ENCODE data around the gene GTF3C1.

The GTF3C1 gene

GRCh38 chr16:27482397-27483087, 67.2 kb downstream of the GTF3C1 start:
- DNase-seq, result no peak

GRCh38 chr16:27481282-27481934, 68.3 kb downstream of the GTF3C1 start:
- DNase-seq, result no peak

GRCh38 chr16:27480761-27481160, 69.0 kb downstream of the GTF3C1 start:
- DNase-seq, result no peak

DNA sequence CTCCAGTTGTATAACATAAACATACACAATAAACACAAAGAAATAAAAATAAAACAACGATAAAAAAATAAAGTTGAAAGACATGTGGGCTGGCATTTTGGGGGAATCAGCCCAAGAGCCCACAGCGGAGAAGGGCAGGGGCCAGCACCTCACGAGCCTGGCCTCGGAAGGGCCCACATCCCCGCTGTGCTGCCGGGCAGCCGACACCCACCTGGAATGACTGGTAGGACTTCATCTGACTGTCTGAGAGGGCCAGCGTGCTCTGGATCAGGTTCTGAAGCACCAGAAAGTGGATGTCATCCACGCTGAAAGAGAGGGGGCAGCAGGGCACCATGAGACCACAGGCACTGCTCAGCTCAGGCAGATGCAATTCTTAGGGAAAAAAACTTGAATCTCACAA, 73.5 kb downstream of the GTF3C1 start:
- no peak for DNase-seq

DNA sequence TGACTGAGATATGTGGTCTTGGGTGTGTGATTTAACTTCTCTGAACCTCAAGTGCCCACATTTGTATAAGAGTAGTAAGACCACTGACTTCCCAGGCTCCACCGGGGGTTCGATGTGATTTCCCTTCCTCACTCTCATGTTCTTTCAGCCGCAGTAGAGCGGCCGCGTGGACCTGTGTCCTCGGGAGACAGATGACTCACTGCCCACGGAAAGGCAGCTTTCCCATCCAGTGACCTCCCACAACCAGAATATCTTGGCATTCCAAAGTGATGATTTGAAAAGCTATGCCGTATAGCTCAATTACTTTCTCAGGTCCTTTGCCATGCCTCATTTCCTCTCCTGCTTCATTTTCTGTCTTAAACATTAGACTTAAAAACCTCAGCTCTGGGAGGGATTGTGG, 74.2 kb downstream of the GTF3C1 start:
- no peak for DNase-seq

DNA sequence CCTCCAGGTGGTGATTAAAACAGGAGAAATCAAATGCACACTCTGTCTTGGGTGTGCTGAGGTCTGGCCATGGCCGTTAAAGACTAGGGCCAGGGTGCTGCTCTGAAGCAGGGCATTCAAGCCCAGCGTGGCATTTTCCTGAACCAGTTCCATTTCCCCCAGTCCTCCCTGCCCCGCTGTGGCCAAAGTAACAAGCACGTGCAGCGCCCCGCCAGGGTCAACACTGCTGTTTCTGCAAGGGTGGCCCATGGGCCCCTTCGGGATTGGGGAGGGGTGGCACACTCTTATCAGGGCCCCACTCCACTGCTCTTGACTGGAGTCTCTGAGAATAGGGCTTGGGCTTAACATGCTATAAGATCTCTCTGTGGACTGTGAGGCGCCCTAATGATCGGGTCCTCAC, 74.8 kb downstream of the GTF3C1 start:
- DNase-seq, result no peak

DNA sequence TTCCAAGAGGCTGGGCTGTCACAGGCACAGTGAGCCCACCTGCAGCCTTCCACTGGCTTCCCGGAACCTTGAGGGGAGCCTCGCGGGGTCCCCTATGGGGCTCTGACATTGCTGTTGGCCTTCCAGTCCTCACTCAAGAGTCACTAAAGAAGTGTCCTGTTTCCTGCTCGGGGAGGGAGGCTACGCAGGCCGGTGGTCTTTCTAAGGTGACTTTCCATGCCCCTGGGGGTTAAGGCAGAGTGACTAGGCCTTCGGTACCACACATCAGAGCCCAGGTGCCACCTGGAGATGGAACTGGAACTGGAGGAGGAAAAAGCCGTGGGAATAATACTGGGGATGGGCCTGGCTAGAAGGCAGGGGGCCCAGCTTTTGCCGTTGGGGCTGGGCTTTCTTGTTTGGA, 75.7 kb downstream of the GTF3C1 start:
- no peak for DNase-seq

DNA sequence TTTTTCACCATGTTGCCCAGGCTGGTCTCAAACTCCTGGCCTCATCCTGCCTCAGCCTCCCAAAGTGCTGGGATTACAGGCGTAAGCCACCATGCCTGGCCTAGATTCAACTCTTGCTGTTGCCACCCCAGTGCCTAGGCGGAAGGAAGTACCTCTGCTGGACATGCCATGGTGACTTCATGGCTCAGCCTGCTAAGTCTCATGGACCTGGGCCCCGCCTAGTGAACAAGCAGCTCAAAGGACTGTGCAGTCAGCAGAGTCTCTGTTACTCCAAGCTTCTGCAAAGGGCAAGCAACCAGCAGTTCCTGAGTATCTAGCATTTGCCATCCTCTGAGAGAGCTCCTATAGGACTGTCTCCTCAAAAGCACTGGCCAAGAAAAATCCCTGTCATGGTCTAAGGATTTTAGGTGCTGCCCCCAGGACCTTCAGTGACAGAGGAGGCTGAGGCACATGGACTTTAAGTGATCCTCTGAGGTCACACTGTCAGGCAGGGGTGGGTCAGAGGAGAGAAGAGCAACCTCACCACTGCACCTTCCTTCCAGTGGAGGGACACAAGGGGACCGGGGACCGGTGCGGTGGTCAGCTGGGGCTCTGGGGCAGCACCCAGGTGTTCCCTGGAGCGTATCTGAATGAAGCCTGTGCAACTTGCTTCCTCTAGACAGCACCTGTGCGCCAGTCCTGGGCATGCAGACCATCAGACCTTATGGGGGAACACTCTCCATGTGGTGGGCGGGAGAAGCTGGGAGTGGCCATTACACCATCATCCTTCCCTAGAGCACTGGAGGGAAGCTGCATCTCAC, 76.4 kb downstream of the GTF3C1 start:
- no peak for DNase-seq

GRCh38 chr16:27472091-27473020, 77.4 kb downstream of the GTF3C1 start:
- DNase-seq, result no peak

DNA sequence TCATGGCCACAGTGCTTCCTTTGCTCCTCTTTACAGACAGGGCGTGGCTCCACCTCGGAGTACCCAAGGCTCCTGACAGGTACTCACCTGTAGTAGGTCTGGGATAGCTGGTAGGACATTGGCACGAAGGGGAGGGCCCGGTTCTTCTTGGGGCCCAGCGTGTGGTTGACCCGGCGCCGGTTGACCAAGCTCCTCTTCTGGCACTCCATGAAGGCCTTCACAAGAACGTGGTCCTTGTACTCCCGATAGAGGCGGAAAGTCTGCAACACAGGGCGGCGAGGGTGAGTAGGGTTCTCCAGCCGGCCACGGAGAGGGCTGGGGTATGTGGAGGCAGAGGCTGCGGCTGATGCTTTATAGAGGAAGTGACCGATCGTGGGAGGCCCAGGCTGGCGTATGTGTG, 78.1 kb downstream of the GTF3C1 start:
- no peak for DNase-seq

- no peak for DNase-seq
Measured at GRCh38 chr16:27470567-27471431, 78.9 kb downstream of the GTF3C1 start.

- DNase-seq, result no peak
Measured at GRCh38 chr16:27468941-27469531, 80.7 kb downstream of the GTF3C1 start.

DNA sequence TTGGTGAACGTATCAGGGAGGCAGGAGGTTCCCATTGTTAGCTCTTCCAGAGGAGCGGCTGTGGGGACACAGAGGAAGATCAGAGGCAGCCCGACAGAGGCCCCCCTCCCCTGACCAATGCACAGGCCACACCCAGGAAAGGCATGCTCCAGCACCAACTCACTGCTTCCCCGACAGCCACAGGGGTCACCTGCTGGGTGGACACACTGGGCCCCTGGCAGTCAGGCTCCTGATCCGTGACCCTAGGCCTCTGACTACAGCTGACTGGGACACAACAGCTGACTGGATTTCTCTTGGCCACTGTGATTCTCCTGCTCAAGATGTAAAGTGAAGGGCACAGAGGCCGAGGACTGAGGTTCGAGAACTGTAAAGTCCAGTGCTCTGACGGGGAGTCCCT, 84.2 kb downstream of the GTF3C1 start:
- no peak for DNase-seq

GRCh38 chr16:27464626-27465482, 84.9 kb downstream of the GTF3C1 start:
- no peak for DNase-seq

DNA sequence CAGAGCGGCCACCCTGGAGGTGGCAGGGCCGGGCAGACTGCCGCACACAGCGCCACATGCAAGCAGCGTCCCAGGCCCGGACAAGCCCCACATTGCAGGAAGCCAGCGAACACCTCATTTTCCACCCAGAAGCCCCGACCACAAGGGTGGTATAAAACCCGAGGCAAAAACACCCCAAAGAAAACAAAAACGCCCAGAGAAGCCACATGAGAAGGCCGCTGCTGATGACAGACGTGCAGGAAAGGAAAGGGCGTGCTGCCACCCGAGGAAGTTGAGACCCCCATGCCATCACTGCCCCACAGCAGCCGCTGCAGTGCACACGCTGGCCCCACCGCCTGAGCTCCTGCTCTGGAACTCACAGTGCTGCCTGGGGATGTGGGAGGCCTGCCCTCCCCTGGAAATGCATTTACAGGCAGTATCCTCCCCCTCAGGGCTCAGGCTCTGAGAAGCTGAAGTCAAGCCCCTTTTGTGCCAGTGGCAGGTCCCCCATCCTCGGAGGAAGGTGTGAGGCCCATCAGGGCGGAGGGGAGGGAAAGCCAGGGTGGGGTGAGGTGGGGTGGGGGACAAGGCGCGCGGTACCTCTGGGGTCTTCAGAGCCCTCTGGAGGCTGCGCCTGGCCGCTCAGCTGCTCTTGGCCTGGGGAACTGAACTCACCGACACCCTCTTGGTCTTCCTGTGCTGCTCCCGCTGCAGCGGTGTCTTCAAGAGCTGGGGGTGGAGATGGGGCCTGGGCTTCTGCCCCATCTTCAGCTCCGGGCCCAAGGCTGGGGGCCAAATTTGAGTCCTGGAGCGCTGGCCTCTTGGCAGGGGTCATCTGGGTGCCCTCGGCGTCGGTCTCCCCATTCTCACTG, 85.7 kb downstream of the GTF3C1 start:
- no peak for DNase-seq

- DNase-seq, result no peak
Measured at GRCh38 chr16:27462846-27463682, 86.6 kb downstream of the GTF3C1 start.

- no peak for DNase-seq
Measured at GRCh38 chr16:27462200-27462845, 87.4 kb downstream of the GTF3C1 start.
